CD4-positive, alpha-beta T cell (primary cell): ENCODE results near the gene THSD7B. TPM values are rescaled to one million over a fixed set of nuclear protein-coding genes. Genes with fewer than 3 reads are reported as not detected.
A peak's percentile ranks its signal among the peaks of the same experiment; 100 is the strongest.

Source experiments
- ATAC-seq: fragments of 200-7000 bp; cut with Tn5 transposase; one replicate; pipeline ENCODE4 v1.10.0; 2022; ENCODE audit warnings: mild to moderate bottlenecking; ENCODE audit not compliant: poor library complexity
- CTCF ChIA-PET: fragments of 350-600 bp; sonication (Branson Sonifier 250); formaldehyde crosslinking; loops from one replicate; lab custom pipeline; 2021; ENCODE audit warnings: antibody characterized with exemption, inconsistent platforms; lab: Charles Lee
- POLR2A ChIA-PET: fragments of 350-600 bp; sonication (Branson Sonifier 250); formaldehyde crosslinking; loops from one replicate; lab custom pipeline; 2021; ENCODE audit warnings: antibody characterized with exemption, inconsistent platforms; lab: Charles Lee
- DNase-seq, 14 experiments: peaks; one replicate each; pipeline ENCODE4 v3.0.0-alpha.2; 2013 to 2020; ENCODE audit warnings: mixed read lengths in 2 of 14
- H3K27ac ChIP-seq, 2 donors: one replicate each; pipeline versions ENCODE4 v1.5.1 to v1.7.0; 2013; ENCODE audit warnings: low read length in 2 of 2, low read depth in 1 of 2, mild to moderate bottlenecking in 1 of 2
- H3K27me3 ChIP-seq, 2 experiments: 1 replicate in 1 of 2; 2 replicates in 1 of 2; pipeline versions ENCODE4 v1.6.1 to v1.7.0; 2013; ENCODE audit warnings: low read length in 2 of 2, control low read depth in 1 of 2, mild to moderate bottlenecking in 1 of 2, moderate library complexity in 1 of 2; ENCODE audit not compliant: insufficient read depth in 2 of 2, control insufficient read depth in 1 of 2
- H3K36me3 ChIP-seq: one replicate; pipeline ENCODE4 v1.6.1; 2013; ENCODE audit warnings: low read length, control low read depth; ENCODE audit not compliant: insufficient read depth
- H3K4me1 ChIP-seq: one replicate; pipeline ENCODE4 v1.6.1; 2013; ENCODE audit warnings: low read length, control low read depth; ENCODE audit not compliant: insufficient read depth
- H3K4me3 ChIP-seq: one replicate; pipeline ENCODE4 v1.5.1; 2013; ENCODE audit warnings: mild to moderate bottlenecking, low read length, moderate library complexity
- H3K9me3 ChIP-seq, 2 experiments: 1 replicate in 1 of 2; 2 replicates in 1 of 2; pipeline versions ENCODE4 v1.6.1 to v1.7.0; 2013; ENCODE audit warnings: low read length in 2 of 2, mild to moderate bottlenecking in 2 of 2, control low read depth in 1 of 2, moderate library complexity in 1 of 2; ENCODE audit not compliant: control insufficient read depth in 1 of 2, insufficient read depth in 1 of 2
- H3K27ac Mint-ChIP-seq: one replicate; pipeline ENCODE4 v1.8.0; 2020; ENCODE audit warnings: mixed read lengths
- H3K27me3 Mint-ChIP-seq: one replicate; pipeline ENCODE4 v1.8.0; 2021; ENCODE audit warnings: mixed read lengths
- H3K36me3 Mint-ChIP-seq: one replicate; pipeline ENCODE4 v1.8.0; 2021; ENCODE audit warnings: low read depth, mixed read lengths
- H3K4me1 Mint-ChIP-seq: one replicate; pipeline ENCODE4 v1.8.0; 2021; ENCODE audit warnings: low read depth, mixed read lengths
- H3K4me3 Mint-ChIP-seq: one replicate; pipeline ENCODE4 v1.8.0; 2020; ENCODE audit warnings: mild to moderate bottlenecking, mixed read lengths
- H3K9me3 Mint-ChIP-seq: one replicate; pipeline ENCODE4 v1.8.0; 2020; ENCODE audit warnings: mixed read lengths
- intact Hi-C, 2 experiments: fragments of 100-400 bp; cut with DNase I in 1 of 2; cut with micrococcal nuclease in 1 of 2; formaldehyde crosslinking; loops; one replicate each; pipeline versions ENCODE4 v1.15.1 to v1.9.0; 2023 to 2025; cut with DNase I, micrococcal nuclease
- total RNA-seq, 174 experiments: library from RNA in 2 of 174; stranded (reverse) in 2 of 174; gene quantifications; one replicate each; pipeline ENCODE4 v1.2.3 and lab custom pipeline; 2021 to 2026
- TF ChIP-seq, protein P1 (sequence below): fragments of 200-600 bp; IDR thresholded peaks from one replicate; pipeline ENCODE4 v1.8.0; 2022; ENCODE audit warnings: antibody characterized with exemption, mild to moderate bottlenecking

Gene THSD7B
- total RNA-seq, 2 experiments from 2014 or later, result not detected

DNA sequence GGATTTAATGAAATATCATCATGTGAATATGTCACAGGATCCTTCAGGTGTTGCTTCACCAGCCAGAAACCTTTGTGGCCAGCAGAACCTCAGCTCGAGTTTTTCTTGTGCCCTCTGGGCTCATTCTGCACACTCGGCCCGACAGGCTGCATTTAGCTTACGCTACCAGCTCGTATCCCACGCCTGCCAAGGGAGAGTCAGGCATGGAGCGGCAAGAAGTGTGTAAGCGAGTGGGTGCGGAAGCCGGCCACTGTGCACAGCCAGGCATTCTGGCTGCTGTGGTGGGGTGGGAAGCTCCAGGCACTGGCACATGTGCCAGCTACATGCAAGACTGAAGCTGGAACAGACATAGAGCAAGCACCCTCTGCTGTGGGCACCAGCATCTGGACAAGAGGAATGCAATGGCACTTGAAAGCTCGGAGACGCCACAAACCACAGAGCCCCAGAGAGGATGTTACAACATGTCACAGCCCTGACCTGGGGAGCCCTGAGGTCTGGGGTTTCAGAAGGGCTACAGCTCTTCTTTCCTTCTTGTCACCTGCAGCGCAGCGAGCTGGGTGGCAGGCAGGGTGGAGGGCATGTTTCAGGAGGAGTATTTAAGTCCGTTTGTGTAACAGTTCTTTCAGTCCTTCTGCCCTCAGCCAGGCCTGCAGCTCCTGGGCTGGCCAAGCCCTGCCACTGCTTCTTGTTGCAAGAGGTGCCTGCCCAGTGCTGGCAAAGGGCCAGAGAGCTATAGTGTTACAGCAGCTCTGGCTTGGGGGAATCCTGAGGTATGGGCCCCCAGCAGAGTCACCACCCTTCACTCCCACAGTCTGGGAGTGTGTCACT lies 941.7 kb downstream of the THSD7B start:
- Histone ChIP-seq H3K27me3 (no peaks in the 10 kb centered on the region), H3K4me3 (no peak overlapping the region), H3K9me3 (peaks cover 10 to 17% of the 10 kb centered on the region in 2 experiments), H3K36me3 (no peaks in the 10 kb centered on the region), H3K27ac (no peak overlapping the region), H3K4me1 (no peaks in the 10 kb centered on the region)
- Mint-ChIP-seq H3K9me3 (peaks cover 8% of the 10 kb centered on the region), H3K4me3 (no peak overlapping the region), H3K36me3 (no peaks in the 10 kb centered on the region), H3K27me3 (no peaks in the 10 kb centered on the region), H3K4me1 (no peaks in the 10 kb centered on the region), H3K27ac (no peak overlapping the region)
- ChIA-PET POLR2A (interaction anchor here (0.6 kb wide), 1 partner anchor 1022 kb away, joined by 3 read pairs; no protein-coding TSS in a partner anchor), CTCF (no interaction called here)
- intact Hi-C loops, result no loop called here
- no peak for DNase-seq
- ATAC-seq, result no peak
- TF ChIP-seq, protein P1, sequence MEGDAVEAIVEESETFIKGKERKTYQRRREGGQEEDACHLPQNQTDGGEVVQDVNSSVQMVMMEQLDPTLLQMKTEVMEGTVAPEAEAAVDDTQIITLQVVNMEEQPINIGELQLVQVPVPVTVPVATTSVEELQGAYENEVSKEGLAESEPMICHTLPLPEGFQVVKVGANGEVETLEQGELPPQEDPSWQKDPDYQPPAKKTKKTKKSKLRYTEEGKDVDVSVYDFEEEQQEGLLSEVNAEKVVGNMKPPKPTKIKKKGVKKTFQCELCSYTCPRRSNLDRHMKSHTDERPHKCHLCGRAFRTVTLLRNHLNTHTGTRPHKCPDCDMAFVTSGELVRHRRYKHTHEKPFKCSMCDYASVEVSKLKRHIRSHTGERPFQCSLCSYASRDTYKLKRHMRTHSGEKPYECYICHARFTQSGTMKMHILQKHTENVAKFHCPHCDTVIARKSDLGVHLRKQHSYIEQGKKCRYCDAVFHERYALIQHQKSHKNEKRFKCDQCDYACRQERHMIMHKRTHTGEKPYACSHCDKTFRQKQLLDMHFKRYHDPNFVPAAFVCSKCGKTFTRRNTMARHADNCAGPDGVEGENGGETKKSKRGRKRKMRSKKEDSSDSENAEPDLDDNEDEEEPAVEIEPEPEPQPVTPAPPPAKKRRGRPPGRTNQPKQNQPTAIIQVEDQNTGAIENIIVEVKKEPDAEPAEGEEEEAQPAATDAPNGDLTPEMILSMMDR, result no peak

DNA sequence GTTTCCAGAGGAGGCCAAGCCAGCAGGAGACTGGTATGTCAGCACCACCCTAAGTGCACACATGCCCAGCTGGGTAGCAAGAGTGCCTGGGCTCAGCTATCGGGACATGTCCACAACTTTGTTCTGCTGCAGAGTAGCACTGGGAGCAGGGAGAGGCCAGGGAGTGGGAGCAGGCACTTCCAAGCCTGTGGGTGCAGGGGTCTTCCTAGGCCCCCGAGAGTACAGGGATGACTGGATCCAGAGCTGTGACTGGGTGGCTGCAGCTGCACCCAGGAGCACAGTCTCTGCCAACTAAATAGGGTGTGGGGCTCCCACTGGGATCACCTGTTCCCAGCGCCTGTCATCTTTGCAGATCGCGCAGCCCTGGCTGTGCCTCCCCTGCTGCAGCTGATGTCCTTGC lies 943.0 kb downstream of the THSD7B start:
- Histone ChIP-seq H3K4me1 (no peaks in the 10 kb centered on the region), H3K4me3 (no peak overlapping the region), H3K36me3 (no peaks in the 10 kb centered on the region), H3K9me3 (peaks cover 10 to 17% of the 10 kb centered on the region in 2 experiments), H3K27me3 (no peaks in the 10 kb centered on the region), H3K27ac (no peak overlapping the region)
- H3K27me3 Mint-ChIP-seq, result no peaks in the 10 kb centered on the region
- ATAC-seq (no peak), DNase-seq (no peak)
- H3K36me3 Mint-ChIP-seq, result no peaks in the 10 kb centered on the region
- no peaks in the 10 kb centered on the region for H3K4me1 Mint-ChIP-seq
- intact Hi-C loops, result no loop called here
- ChIA-PET POLR2A (no interaction called here), CTCF (no interaction called here)
- TF ChIP-seq, protein P1, result no peak
- H3K9me3 Mint-ChIP-seq, result peaks cover 10% of the 10 kb centered on the region
- no peak overlapping the region for H3K4me3 Mint-ChIP-seq
- no peak overlapping the region for H3K27ac Mint-ChIP-seq

DNA sequence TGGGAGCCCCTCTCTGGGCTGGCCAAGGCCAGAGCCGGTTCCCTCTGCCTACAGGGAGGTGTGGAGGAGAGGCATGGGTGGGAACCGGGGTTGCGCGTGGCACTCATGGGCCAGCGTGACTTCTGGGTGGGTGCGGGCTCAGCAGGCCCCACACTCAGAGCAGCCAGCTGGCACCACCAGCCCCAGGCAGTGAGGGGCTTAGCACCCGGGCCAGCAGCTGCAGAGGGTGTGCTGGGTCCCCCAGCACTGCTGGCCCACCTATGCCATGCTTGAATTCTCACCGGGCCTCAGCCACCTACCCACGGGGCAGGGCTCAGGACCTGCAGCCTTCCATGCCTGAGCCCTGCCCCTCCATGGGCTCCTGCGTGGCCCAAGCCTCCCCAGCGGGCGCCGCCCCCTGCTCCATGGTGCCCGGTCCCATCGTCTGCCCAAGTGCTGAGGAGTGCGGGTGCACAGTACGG lies 950.4 kb downstream of the THSD7B start:
- peaks cover 4 to 8% of the 10 kb centered on the region in 2 experiments for H3K9me3 ChIP-seq
- intact Hi-C loops, result no loop called here
- no peaks in the 10 kb centered on the region for H3K36me3 Mint-ChIP-seq
- peak in 1 of 14 experiments; percentile 4 for DNase-seq
- H3K27ac ChIP-seq, result no peak overlapping the region
- H3K4me1 ChIP-seq, result no peaks in the 10 kb centered on the region
- no peak overlapping the region for H3K27ac Mint-ChIP-seq
- no peaks in the 10 kb centered on the region for H3K4me1 Mint-ChIP-seq
- no peak for ATAC-seq
- ChIA-PET CTCF (no interaction called here), POLR2A (no interaction called here)
- H3K27me3 Mint-ChIP-seq, result no peaks in the 10 kb centered on the region
- no peak overlapping the region for H3K4me3 ChIP-seq
- no peaks in the 10 kb centered on the region for H3K36me3 ChIP-seq
- peaks cover 10% of the 10 kb centered on the region for H3K9me3 Mint-ChIP-seq
- H3K4me3 Mint-ChIP-seq, result no peak overlapping the region
- H3K27me3 ChIP-seq, result no peaks in the 10 kb centered on the region
- TF ChIP-seq, protein P1, result no peak
